Measurements from ENCODE around the gene SIRT2.

SIRT2 gene

DNA sequence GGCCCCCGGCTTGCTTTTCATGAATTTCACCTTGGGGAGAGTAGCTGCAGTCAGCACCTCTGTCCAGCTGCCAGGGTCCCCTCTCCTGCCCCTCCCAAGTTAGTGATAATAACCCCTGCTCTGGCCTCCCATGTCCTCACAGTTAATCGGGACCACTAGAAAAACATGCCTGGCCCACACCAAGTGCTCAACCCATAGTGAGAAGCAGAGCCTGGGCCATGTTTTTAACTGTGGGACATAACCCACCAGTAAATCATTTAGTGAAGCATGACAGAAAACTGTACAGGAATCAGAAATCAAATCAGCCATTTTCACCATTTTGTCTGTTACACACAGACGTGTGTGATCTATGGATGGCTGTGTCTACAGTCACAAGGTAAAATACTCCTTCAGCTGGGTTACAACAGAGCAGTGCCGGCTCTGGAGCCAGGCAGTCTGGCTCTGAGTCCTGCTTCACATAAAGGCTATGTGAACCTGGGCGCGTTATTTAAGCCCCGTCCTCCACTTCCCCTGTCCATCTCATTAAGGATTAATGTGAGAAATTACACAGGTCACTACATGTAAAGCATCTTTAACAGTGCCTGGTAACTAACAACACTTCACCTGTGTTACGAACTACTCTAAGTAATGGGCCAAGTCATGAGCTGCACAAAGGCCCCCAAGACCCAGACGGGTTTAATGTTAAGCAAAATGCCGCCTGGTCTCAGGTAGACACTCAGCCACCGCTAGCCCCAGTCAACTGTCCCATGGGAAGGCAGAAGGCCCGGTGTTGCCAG is 60.2 kb downstream of the SIRT2 start:
- H3K36me3 ChIP-seq (replicated peaks): peaks cover 84% of the 10 kb centered on the region
- in situ Hi-C loops (cut with HindIII; ENCODE audit: low pct_ligation_motif_present, low sequenced_read_pairs): no loop called here
- no peak overlapping the region for H3K27ac ChIP-seq
- H3K4me3 ChIP-seq (ENCODE audit: low read depth, low read length): no peak overlapping the region
- TF ChIP-seq CTCF (IDR thresholded peaks at IDR 0.05; ENCODE audit: low read depth, low read length, missing control alignments): no peak
- no peaks in the 10 kb centered on the region for H3K27me3 ChIP-seq (replicated peaks)
- no peak for DNase-seq

DNA sequence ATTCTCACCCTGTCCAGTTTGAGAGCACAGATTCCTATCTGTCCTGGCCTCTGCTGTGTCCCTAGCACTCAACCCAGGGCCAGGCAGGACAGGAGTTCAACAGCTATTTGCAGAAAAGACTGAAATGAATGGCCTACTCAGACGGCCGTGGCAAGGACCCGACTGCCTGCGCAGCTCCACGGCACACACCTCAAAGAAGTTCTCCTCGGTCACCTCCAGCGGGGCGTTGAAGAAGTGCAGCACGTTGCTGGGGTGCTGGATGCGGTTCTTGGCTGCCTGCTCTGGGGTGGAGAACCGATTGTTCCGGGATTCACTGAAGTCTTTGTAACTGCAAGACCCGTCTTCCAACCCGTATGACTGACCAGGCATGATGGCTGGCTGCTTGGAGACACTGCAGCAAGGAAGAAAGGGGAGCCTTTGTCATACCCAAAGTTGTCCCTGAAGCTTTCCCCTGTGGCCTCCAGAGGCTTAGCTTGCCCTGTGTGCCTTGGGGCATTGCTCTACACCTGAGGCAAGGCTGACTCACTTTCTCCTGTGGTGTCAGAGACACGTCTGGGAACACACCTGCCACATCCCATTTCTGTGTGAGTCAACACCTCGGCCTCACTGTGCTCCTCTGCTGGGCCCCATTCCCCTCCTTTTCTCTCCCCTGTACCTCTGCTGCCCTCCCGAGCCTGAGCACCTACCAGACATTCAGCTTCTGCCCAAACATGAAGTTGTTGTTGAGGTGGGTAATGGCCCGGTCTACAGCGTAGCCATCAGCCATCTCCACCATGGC is 61.0 kb downstream of the SIRT2 start:
- no peak for DNase-seq
- H3K27ac ChIP-seq: no peak overlapping the region
- H3K27me3 ChIP-seq (replicated peaks): no peaks in the 10 kb centered on the region

DNA sequence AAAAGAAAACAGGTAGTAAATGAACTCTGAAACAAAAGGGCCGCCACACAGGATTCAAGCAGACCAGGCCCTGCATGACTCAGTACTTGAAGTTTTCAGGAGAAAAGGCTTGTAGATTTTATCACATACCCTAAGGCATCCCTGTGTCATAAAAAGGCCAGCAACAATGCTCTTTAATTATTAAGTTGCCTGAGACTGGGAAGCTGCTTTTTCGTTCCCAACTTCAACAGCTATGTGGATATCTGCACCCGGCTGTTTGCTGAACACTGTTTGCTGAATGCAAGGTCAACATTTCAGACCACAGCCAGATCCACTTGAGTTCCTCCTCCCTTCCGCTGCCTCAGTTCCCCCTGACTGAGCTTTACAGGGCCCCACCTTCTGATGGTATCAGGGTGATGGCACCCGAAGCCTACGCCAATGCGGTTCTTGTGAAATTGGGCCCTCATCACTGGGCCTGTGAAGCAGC is 61.7 kb downstream of the SIRT2 start:
- in situ Hi-C loops (cut with HindIII; ENCODE audit: low pct_ligation_motif_present, low sequenced_read_pairs): no loop called here
- H3K36me3 ChIP-seq (replicated peaks): peaks cover 70% of the 10 kb centered on the region
- H3K27me3 ChIP-seq (replicated peaks): no peaks in the 10 kb centered on the region
- H3K27ac ChIP-seq: no peak overlapping the region
- DNase-seq: no peak
- TF ChIP-seq CTCF (IDR thresholded peaks at IDR 0.05; ENCODE audit: low read depth, low read length, missing control alignments): no peak
- H3K4me3 ChIP-seq (ENCODE audit: low read depth, low read length): no peak overlapping the region

More for the DNA sequence above, 61.0 kb downstream of the SIRT2 start:
- Histone ChIP-seq H3K36me3 (replicated peaks) (peaks cover 77% of the 10 kb centered on the region), H3K4me3 (ENCODE audit: low read depth, low read length) (no peak overlapping the region)
- in situ Hi-C loops (cut with HindIII; ENCODE audit: low pct_ligation_motif_present, low sequenced_read_pairs): no loop called here
- TF ChIP-seq CTCF (IDR thresholded peaks at IDR 0.05; ENCODE audit: low read depth, low read length, missing control alignments): peak; percentile 9

DNA sequence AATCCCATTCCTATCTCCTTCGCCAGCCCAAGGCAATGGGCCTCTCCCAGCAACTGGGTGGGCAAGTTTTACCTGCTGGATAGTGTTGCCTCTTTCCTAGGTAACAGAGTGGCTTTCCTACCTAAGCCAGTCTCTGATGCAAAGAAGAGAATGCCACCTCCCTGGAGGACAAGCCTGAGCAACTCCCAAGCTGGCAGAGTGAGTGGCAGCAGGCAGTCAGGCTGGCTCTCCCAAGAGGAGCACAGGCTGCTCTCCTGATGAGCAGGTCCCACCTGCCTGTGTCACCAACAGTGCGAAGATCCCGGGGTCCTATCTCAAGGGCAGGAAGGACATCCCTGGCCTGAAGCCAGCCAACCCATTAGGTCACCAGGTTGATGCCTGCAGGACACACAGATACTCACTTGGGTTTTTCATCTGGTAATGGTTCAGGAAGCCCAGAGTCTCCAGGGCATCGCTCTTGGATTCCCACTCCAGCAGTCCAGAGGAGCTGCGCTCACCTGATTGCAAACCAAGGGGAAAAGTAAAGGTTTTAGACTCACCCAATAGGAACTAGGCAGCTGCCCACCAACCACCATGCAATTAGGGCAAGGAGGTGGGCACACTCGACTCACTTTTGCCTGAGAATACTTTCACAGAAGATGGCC is 62.3 kb downstream of the SIRT2 start:
- in situ Hi-C loops (cut with HindIII; ENCODE audit: low pct_ligation_motif_present, low sequenced_read_pairs): no loop called here
- no peak for DNase-seq
- Histone ChIP-seq H3K27ac (no peak overlapping the region), H3K27me3 (replicated peaks) (no peaks in the 10 kb centered on the region), H3K4me3 (ENCODE audit: low read depth, low read length) (no peak overlapping the region), H3K36me3 (replicated peaks) (peaks cover 64% of the 10 kb centered on the region)
- no peak for TF ChIP-seq CTCF (IDR thresholded peaks at IDR 0.05; ENCODE audit: low read depth, low read length, missing control alignments)

DNA sequence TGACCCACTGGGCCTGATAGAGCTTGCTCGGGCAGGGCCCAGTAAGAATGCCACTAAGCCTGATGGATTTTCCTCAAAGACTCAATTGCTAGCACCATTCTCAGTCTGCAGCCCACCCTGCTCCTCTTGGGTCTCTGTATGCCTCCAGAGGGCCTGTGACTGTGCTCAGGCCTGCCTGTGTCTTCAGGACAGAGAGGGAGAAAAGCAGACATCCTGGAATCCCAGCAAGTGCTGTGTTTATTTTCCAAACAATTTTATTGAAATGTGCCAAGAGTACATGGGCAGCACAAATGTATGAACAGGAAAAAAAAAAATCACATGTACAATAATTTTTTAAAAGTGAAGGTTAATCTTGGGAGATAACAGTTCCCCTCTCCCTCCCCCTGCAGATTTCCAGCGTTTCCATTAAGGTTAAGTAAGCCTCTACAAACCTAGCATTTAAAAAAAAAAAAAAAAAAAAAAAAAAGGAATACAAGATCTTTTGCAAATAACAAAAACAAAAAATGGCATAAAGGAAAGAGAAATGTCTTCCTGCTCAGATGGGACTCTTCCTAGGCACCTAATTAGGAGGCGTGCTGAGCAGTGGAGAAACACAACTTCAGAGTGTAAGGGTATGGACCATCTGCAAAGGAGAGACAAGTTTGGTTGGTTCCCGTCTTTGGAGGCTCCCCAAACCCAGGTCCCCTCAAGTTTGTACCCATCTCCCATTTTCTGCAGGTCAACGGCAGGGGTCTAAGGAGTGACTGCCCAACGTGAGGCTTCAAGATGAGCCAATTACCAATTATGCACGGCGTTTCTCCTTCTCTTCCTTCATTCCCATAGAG is 63.0 kb downstream of the SIRT2 start:
- TF ChIP-seq CTCF (IDR thresholded peaks at IDR 0.05; ENCODE audit: low read depth, low read length, missing control alignments): no peak
- no peak overlapping the region for H3K27ac ChIP-seq
- no peak overlapping the region for H3K4me3 ChIP-seq (ENCODE audit: low read depth, low read length)
- DNase-seq: no peak
- H3K27me3 ChIP-seq (replicated peaks): no peaks in the 10 kb centered on the region
- in situ Hi-C loops (cut with HindIII; ENCODE audit: low pct_ligation_motif_present, low sequenced_read_pairs): no loop called here
- H3K36me3 ChIP-seq (replicated peaks): peaks cover 57% of the 10 kb centered on the region

Data from brain microvascular endothelial cell (primary cell).